ENCODE results near the gene ASMT. TPM values are rescaled to one million over a fixed set of nuclear protein-coding genes. Genes with fewer than 3 reads are reported as not detected.

The ASMT gene
- total RNA-seq, 1 donor from 2014 or later, result not detected

DNA sequence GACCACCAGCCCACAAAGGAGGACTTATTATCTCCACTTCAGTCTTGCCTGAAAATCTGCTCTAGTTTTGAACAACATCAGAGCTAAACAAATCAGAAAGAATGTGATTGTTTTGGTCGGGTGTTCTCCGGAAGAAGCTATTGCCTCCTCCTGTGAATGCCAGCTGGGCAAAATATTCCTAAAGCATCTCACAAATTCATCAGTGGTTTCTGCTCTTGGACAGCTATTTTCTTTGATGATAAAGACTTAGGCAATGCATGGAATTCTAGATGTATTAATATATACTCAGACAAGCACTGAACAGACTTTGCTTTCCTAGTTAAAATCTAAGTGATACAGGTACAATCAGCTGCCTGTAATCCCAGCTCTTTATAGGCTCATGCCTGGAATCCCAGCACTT is 71.8 kb downstream of the ASMT start:
- Mint-ChIP-seq H3K9me3 (ENCODE audit: unreplicated experiment) (no peaks in the 10 kb centered on the region), H3K4me3 (ENCODE audit: unreplicated experiment) (no peak overlapping the region), H3K36me3 (ENCODE audit: unreplicated experiment) (no peaks in the 10 kb centered on the region), H3K27me3 (ENCODE audit: unreplicated experiment) (peaks cover 4% of the 10 kb centered on the region), H3K27ac (ENCODE audit: unreplicated experiment) (no peak overlapping the region), H3K4me1 (ENCODE audit: low read depth, unreplicated experiment) (no peaks in the 10 kb centered on the region)
- TF ChIP-seq, protein P1, sequence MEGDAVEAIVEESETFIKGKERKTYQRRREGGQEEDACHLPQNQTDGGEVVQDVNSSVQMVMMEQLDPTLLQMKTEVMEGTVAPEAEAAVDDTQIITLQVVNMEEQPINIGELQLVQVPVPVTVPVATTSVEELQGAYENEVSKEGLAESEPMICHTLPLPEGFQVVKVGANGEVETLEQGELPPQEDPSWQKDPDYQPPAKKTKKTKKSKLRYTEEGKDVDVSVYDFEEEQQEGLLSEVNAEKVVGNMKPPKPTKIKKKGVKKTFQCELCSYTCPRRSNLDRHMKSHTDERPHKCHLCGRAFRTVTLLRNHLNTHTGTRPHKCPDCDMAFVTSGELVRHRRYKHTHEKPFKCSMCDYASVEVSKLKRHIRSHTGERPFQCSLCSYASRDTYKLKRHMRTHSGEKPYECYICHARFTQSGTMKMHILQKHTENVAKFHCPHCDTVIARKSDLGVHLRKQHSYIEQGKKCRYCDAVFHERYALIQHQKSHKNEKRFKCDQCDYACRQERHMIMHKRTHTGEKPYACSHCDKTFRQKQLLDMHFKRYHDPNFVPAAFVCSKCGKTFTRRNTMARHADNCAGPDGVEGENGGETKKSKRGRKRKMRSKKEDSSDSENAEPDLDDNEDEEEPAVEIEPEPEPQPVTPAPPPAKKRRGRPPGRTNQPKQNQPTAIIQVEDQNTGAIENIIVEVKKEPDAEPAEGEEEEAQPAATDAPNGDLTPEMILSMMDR (IDR thresholded peaks at IDR 0.05; ENCODE audit: partially characterized antibody, unreplicated experiment), result no peak
- no peak for DNase-seq

Other genes with a start within 250 kb of the ASMT start
- 411 TPM for gene SLC25A6, start 222.9 kb upstream of the ASMT start, total RNA-seq (ENCODE audit: unreplicated experiment)
- gene ASMTL, start 162.2 kb upstream of the ASMT start, total RNA-seq (ENCODE audit: unreplicated experiment), result 45.5 TPM
- gene P2RY8, start 77.9 kb upstream of the ASMT start, total RNA-seq (ENCODE audit: unreplicated experiment), result 2.3 TPM
- 30.8 TPM for gene AKAP17A, start 23.5 kb upstream of the ASMT start, total RNA-seq (ENCODE audit: unreplicated experiment)